ENCODE measurements around the gene RPTOR. TPM values are rescaled to one million over a fixed set of nuclear protein-coding genes. Genes with fewer than 3 reads are reported as not detected.

Gene RPTOR
- total RNA-seq, 2 experiments from 2014 or later = 45.3 to 49.1 TPM

DNA sequence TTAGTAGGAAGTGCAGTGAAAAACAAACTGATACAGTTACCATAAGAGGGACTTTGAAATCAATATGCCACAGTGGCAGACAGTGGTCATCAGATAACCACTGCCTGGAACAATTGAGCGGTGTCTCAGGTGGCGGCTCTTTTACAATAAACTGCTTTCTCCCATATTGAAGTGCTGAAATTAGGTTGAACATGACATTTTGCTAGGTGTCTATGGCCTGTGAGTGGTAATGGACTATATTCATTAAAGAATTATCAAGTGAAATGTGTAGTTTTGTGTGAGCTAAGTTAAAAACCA is 214.7 kb downstream of the RPTOR start:
- ChIA-PET CTCF (interaction anchor here (1.3 kb wide), 1 partner anchor 184 kb away, joined by 3 read pairs; no protein-coding TSS in a partner anchor), POLR2A (interaction anchor here (0.6 to 1.0 kb wide), 2 partner anchors 105 to 133 kb away, joined by 3 read pairs; no protein-coding TSS in a partner anchor)
- ATAC-seq (peak; percentile 14), DNase-seq (peak; percentile 79)
- no peaks in the 10 kb centered on the region for H3K9me3 Mint-ChIP-seq
- peaks cover 52% of the 10 kb centered on the region for H3K36me3 Mint-ChIP-seq (ENCODE audit: low read depth)
- H3K4me3 Mint-ChIP-seq = no peak overlapping the region
- TF ChIP-seq, protein P1, sequence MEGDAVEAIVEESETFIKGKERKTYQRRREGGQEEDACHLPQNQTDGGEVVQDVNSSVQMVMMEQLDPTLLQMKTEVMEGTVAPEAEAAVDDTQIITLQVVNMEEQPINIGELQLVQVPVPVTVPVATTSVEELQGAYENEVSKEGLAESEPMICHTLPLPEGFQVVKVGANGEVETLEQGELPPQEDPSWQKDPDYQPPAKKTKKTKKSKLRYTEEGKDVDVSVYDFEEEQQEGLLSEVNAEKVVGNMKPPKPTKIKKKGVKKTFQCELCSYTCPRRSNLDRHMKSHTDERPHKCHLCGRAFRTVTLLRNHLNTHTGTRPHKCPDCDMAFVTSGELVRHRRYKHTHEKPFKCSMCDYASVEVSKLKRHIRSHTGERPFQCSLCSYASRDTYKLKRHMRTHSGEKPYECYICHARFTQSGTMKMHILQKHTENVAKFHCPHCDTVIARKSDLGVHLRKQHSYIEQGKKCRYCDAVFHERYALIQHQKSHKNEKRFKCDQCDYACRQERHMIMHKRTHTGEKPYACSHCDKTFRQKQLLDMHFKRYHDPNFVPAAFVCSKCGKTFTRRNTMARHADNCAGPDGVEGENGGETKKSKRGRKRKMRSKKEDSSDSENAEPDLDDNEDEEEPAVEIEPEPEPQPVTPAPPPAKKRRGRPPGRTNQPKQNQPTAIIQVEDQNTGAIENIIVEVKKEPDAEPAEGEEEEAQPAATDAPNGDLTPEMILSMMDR (IDR thresholded peaks at IDR 0.05) = no peak
- peaks cover 69% of the 10 kb centered on the region for H3K4me1 Mint-ChIP-seq (ENCODE audit: low read depth)
- intact Hi-C loops (cut with micrococcal nuclease) = no loop called here
- peak overlapping the region; percentile 96 for H3K27ac Mint-ChIP-seq
- H3K27me3 Mint-ChIP-seq = no peaks in the 10 kb centered on the region

DNA sequence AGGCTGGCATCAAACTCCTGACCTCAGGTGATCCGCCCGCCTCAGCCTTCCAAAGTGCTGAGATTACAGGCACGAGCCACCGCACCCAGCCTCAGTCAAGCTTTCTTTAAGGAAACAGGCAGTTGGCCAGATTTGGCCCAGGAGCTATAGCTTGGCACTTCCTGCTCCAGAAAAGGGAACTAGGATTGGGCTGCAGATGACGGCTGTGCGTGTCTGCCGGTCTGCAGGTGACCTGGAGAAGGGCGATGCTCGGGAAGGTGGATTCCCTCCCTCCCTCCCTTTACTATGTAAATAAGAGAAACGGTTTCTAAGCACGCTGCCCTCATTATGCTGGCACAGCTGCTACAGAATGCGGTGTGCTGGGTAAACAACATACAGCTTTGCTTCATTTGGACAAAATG is 215.9 kb downstream of the RPTOR start:
- DNase-seq (no peak), ATAC-seq (no peak)
- ChIA-PET CTCF (interaction anchor here (0.8 to 1.0 kb wide), 2 partner anchors 10 to 21 kb away, joined by 3 read pairs; no protein-coding TSS in a partner anchor), POLR2A (no interaction called here)
- intact Hi-C loops (cut with micrococcal nuclease) = loop anchor here (5.0 kb wide), 1 partner anchor 97 kb away; no protein-coding TSS in a partner anchor
- H3K27me3 Mint-ChIP-seq = no peaks in the 10 kb centered on the region
- TF ChIP-seq, protein P1 (IDR thresholded peaks at IDR 0.05) = no peak
- no peak overlapping the region for H3K4me3 Mint-ChIP-seq
- no peaks in the 10 kb centered on the region for H3K9me3 Mint-ChIP-seq
- H3K36me3 Mint-ChIP-seq (ENCODE audit: low read depth) = peaks cover 50% of the 10 kb centered on the region
- H3K4me1 Mint-ChIP-seq (ENCODE audit: low read depth) = peaks cover 75% of the 10 kb centered on the region
- peak overlapping the region; percentile 99 for H3K27ac Mint-ChIP-seq

DNA sequence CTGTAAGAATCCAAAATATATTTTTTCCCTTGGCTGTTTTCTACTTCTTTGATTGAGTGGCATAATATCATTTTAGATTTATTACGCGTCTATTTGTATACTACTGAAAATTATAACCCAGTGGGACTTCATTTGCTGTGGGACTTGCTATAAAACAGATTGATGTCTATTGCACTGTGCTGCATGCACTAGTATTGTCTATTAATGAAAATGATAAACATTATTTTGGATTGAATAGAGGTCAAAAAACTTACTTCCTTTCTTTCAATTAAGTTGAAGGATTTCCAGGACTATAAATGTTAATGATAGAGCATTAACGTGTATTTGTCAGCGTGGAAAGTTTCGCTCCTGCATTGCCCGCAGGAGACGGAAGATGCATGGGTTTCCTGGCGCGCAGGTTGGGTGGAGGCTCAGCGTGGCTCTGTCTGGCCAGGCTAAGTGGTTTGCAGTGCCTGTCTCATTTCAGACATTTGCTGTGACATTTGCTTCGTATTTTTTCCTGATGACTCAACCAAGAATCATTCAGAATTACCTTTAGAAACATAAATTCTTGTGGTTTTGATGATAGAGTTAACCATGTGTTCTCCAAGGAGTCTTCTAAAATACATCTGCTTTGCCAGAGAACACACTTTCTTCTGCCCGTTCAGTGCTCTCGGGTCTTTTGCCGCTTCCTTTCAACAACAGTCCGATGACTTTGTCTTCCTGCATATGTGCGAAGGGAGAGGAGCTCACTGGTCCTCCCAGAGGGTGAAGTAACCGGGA is 216.7 kb downstream of the RPTOR start:
- peaks cover 76% of the 10 kb centered on the region for H3K4me1 Mint-ChIP-seq (ENCODE audit: low read depth)
- CTCF ChIA-PET = interaction anchor here (0.7 to 1.3 kb wide), 7 partner anchors 11 to 138 kb away, joined by 3 to 4 read pairs (median 3); no protein-coding TSS in a partner anchor
- TF ChIP-seq, protein P1 (IDR thresholded peaks at IDR 0.05) = no peak
- POLR2A ChIA-PET = interaction anchor here (0.7 to 2.6 kb wide), 10 partner anchors 9 to 117 kb away, joined by 3 to 15 read pairs (median 4); no protein-coding TSS in a partner anchor
- H3K27me3 Mint-ChIP-seq = no peaks in the 10 kb centered on the region
- intact Hi-C loops (cut with micrococcal nuclease) = loop anchor here (5.0 kb wide), 1 partner anchor 96 kb away; no protein-coding TSS in a partner anchor
- H3K36me3 Mint-ChIP-seq (ENCODE audit: low read depth) = peaks cover 46% of the 10 kb centered on the region
- peak overlapping the region; percentile 99 for H3K27ac Mint-ChIP-seq
- H3K9me3 Mint-ChIP-seq = no peaks in the 10 kb centered on the region
- peak; percentile 87 for DNase-seq
- peak overlapping the region; percentile 62 for H3K4me3 Mint-ChIP-seq
- ATAC-seq = peak; percentile 79

DNA sequence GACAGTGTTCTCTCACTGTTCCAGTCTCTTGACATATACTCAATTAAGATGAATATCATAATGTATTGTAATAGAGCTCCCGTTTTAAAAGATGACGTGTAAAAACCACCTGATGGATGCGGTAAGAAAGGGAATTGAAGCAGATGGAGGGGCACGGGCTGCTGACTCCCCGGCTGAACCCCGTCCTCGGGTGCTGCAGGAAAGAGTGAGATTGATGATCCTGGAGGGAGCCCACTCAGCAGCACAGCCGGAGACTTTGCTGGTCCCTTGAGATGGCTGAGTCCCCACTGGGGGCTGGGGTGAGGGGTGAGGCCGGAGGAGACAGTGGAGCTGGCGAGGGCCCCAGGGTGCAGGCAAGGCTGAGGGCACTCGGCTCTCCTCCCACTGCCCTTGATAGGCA is 217.4 kb downstream of the RPTOR start:
- Mint-ChIP-seq H3K4me3 (peak overlapping the region; percentile 53), H3K27me3 (no peaks in the 10 kb centered on the region), H3K9me3 (no peaks in the 10 kb centered on the region), H3K36me3 (ENCODE audit: low read depth) (peaks cover 44% of the 10 kb centered on the region), H3K27ac (peak overlapping the region; percentile 99), H3K4me1 (ENCODE audit: low read depth) (peaks cover 78% of the 10 kb centered on the region)
- ATAC-seq (no peak), DNase-seq (no peak)
- CTCF ChIA-PET = interaction anchor here (0.7 to 1.7 kb wide), 6 partner anchors 19 to 137 kb away, joined by 3 to 5 read pairs (median 3); no protein-coding TSS in a partner anchor
- POLR2A ChIA-PET = interaction anchor here (0.7 to 2.6 kb wide), 13 partner anchors 9 to 116 kb away, joined by 3 to 15 read pairs (median 3); no protein-coding TSS in a partner anchor
- intact Hi-C loops (cut with micrococcal nuclease) = loop anchor here (5.0 kb wide), 1 partner anchor 95 kb away; no protein-coding TSS in a partner anchor
- TF ChIP-seq, protein P1 (IDR thresholded peaks at IDR 0.05) = no peak

All from activated CD8-positive, alpha-beta T cell treated with anti-CD3 and anti-CD28 coated beads for 36 hours (primary cell).